ENCODE measurements around the gene BSN.
A peak's percentile ranks its signal among the peaks of the same experiment; 100 is the strongest.
"Not testable (repeated sequence)": the region's sequence is repeated elsewhere in the genome, so short reads cannot be mapped to it uniquely, and the experiment has no call there.

GRCh38 chr3:49688338-49689045 lies 134.2 kb downstream of the BSN start:
- TF ChIP-seq CTCF (IDR thresholded peaks at IDR 0.05; ENCODE audit: low read depth, low read length) = not testable (repeated sequence)
- peak; percentile 43 for TF ChIP-seq POLR2A (IDR thresholded peaks at IDR 0.05; ENCODE audit: extremely low read depth, insufficient read length)

All from NB4 (cell line).